Measurements from ENCODE around the gene ADISSP. TPM values are rescaled to one million over a fixed set of nuclear protein-coding genes. Genes with fewer than 3 reads are reported as not detected.

The ADISSP gene
- total RNA-seq, 2 experiments from 2014 or later: 20.7 to 23.4 TPM

GRCh38 chr20:3755814-3756480 lies 11.6 kb downstream of the ADISSP start:
- H3K36me3 Mint-ChIP-seq (ENCODE audit: low read depth): no peaks in the 10 kb centered on the region

GRCh38 chr20:3755269-3755668 lies 12.3 kb downstream of the ADISSP start:
- Mint-ChIP-seq H3K27me3 (no peaks in the 10 kb centered on the region), H3K4me3 (no peak overlapping the region), H3K36me3 (ENCODE audit: low read depth) (no peaks in the 10 kb centered on the region), H3K27ac (no peak overlapping the region), H3K9me3 (no peaks in the 10 kb centered on the region), H3K4me1 (peaks cover 15% of the 10 kb centered on the region)
- DNase-seq: no peak
- CTCF ChIA-PET: interaction anchor here (0.9 to 6.3 kb wide), 4 partner anchors 10 to 102 kb away, joined by 3 to 43 read pairs (median 6); partner anchors contain the start of genes ADISSP and AP5S1
- POLR2A ChIA-PET: no interaction called here

More at GRCh38 chr20:3755814-3756480, 11.6 kb downstream of the ADISSP start:
- no peak for DNase-seq
- Mint-ChIP-seq H3K27ac (no peak overlapping the region), H3K27me3 (no peaks in the 10 kb centered on the region), H3K4me3 (no peak overlapping the region), H3K4me1 (peaks cover 13% of the 10 kb centered on the region), H3K9me3 (no peaks in the 10 kb centered on the region)
- ChIA-PET POLR2A (interaction anchor here (1.6 kb wide), 1 partner anchor 10 kb away, joined by 5 read pairs; no protein-coding TSS in a partner anchor), CTCF (interaction anchor here (1.9 to 6.3 kb wide), 3 partner anchors 11 to 65 kb away, joined by 6 to 43 read pairs (median 7); partner anchors contain the start of genes ADISSP and AP5S1)

GRCh38 chr20:3754276-3754630 lies 13.3 kb downstream of the ADISSP start:
- H3K27ac Mint-ChIP-seq: no peak overlapping the region
- POLR2A ChIA-PET: interaction anchor here (1.0 kb wide), 1 partner anchor 13 kb away, joined by 4 read pairs; the partner anchor contains the start of gene ADISSP
- H3K36me3 Mint-ChIP-seq (ENCODE audit: low read depth): no peaks in the 10 kb centered on the region
- H3K4me1 Mint-ChIP-seq: peaks cover 15% of the 10 kb centered on the region
- CTCF ChIA-PET: interaction anchor here (1.9 to 6.3 kb wide), 3 partner anchors 13 to 191 kb away, joined by 6 to 43 read pairs (median 6); partner anchors contain the start of genes ADISSP and AP5S1
- H3K27me3 Mint-ChIP-seq: no peaks in the 10 kb centered on the region
- H3K9me3 Mint-ChIP-seq: no peaks in the 10 kb centered on the region
- no peak for DNase-seq
- no peak overlapping the region for H3K4me3 Mint-ChIP-seq

GRCh38 chr20:3753501-3754275 lies 13.9 kb downstream of the ADISSP start:
- H3K4me1 Mint-ChIP-seq: peaks cover 15% of the 10 kb centered on the region
- ChIA-PET POLR2A (interaction anchor here (1.3 to 1.5 kb wide), 3 partner anchors 13 to 102 kb away, joined by 3 to 6 read pairs (median 4); partner anchors contain the start of genes ADISSP and AP5S1), CTCF (interaction anchor here (0.9 to 6.3 kb wide), 14 partner anchors 8 to 331 kb away, joined by 3 to 43 read pairs (median 4); partner anchors contain the start of genes ADISSP and AP5S1)
- no peaks in the 10 kb centered on the region for H3K36me3 Mint-ChIP-seq (ENCODE audit: low read depth)
- no peaks in the 10 kb centered on the region for H3K27me3 Mint-ChIP-seq
- no peaks in the 10 kb centered on the region for H3K9me3 Mint-ChIP-seq
- DNase-seq: no peak
- peak overlapping the region; percentile 16 for H3K27ac Mint-ChIP-seq
- H3K4me3 Mint-ChIP-seq: no peak overlapping the region

- Mint-ChIP-seq H3K9me3 (no peaks in the 10 kb centered on the region), H3K4me3 (no peak overlapping the region), H3K4me1 (peaks cover 15% of the 10 kb centered on the region), H3K27ac (peak overlapping the region; percentile 16), H3K27me3 (no peaks in the 10 kb centered on the region), H3K36me3 (ENCODE audit: low read depth) (no peaks in the 10 kb centered on the region)
- ChIA-PET POLR2A (interaction anchor here (0.9 to 1.5 kb wide), 4 partner anchors 14 to 102 kb away, joined by 3 to 6 read pairs (median 4); partner anchors contain the start of genes ADISSP and AP5S1), CTCF (interaction anchor here (0.7 to 6.3 kb wide), 15 partner anchors 9 to 332 kb away, joined by 3 to 43 read pairs (median 4); partner anchors contain the start of gene ADISSP)
- peak; percentile 71 for DNase-seq
Observed at GRCh38 chr20:3753098-3753497, 14.5 kb downstream of the ADISSP start.

- ChIA-PET POLR2A (interaction anchor here (0.9 to 1.5 kb wide), 3 partner anchors 16 to 103 kb away, joined by 3 to 4 read pairs (median 3); partner anchors contain the start of gene AP5S1), CTCF (interaction anchor here (0.7 to 6.3 kb wide), 13 partner anchors 9 to 333 kb away, joined by 3 to 43 read pairs (median 5); partner anchors contain the start of gene ADISSP)
- no peak for DNase-seq
- no peak overlapping the region for H3K27ac Mint-ChIP-seq
- no peaks in the 10 kb centered on the region for H3K36me3 Mint-ChIP-seq (ENCODE audit: low read depth)
- H3K4me1 Mint-ChIP-seq: peaks cover 15% of the 10 kb centered on the region
- no peaks in the 10 kb centered on the region for H3K9me3 Mint-ChIP-seq
- peak overlapping the region; percentile 52 for H3K4me3 Mint-ChIP-seq
- H3K27me3 Mint-ChIP-seq: no peaks in the 10 kb centered on the region
Observed at GRCh38 chr20:3752386-3752759, 15.2 kb downstream of the ADISSP start.

- POLR2A ChIA-PET: interaction anchor here (0.7 to 1.4 kb wide), 3 partner anchors 16 to 189 kb away, joined by 3 read pairs; partner anchors contain the start of genes ADISSP and AP5S1
- CTCF ChIA-PET: interaction anchor here (0.6 to 6.3 kb wide), 7 partner anchors 9 to 333 kb away, joined by 3 to 43 read pairs (median 5); partner anchors contain the start of genes ADISSP and AP5S1
- H3K4me3 Mint-ChIP-seq: peak overlapping the region; percentile 52
Observed at GRCh38 chr20:3751675-3752385, 15.7 kb downstream of the ADISSP start.

GRCh38 chr20:3751305-3751674 lies 16.3 kb downstream of the ADISSP start:
- Mint-ChIP-seq H3K4me3 (peak overlapping the region; percentile 21), H3K27ac (no peak overlapping the region), H3K9me3 (no peaks in the 10 kb centered on the region), H3K4me1 (peaks cover 15% of the 10 kb centered on the region), H3K27me3 (no peaks in the 10 kb centered on the region), H3K36me3 (ENCODE audit: low read depth) (no peaks in the 10 kb centered on the region)
- CTCF ChIA-PET: interaction anchor here (0.6 to 6.3 kb wide), 7 partner anchors 8 to 191 kb away, joined by 3 to 43 read pairs (median 5); partner anchors contain the start of genes ADISSP and AP5S1
- DNase-seq: no peak
- POLR2A ChIA-PET: interaction anchor here (0.7 to 1.4 kb wide), 3 partner anchors 17 to 188 kb away, joined by 3 read pairs; partner anchors contain the start of genes ADISSP and AP5S1

More at GRCh38 chr20:3751675-3752385, 15.7 kb downstream of the ADISSP start:
- Mint-ChIP-seq H3K4me1 (peaks cover 15% of the 10 kb centered on the region), H3K27ac (no peak overlapping the region), H3K27me3 (no peaks in the 10 kb centered on the region), H3K9me3 (no peaks in the 10 kb centered on the region), H3K36me3 (ENCODE audit: low read depth) (no peaks in the 10 kb centered on the region)
- DNase-seq: peak; percentile 63

GRCh38 chr20:3749689-3750531 lies 17.6 kb downstream of the ADISSP start:
- no peaks in the 10 kb centered on the region for H3K9me3 Mint-ChIP-seq
- H3K4me1 Mint-ChIP-seq: peaks cover 19% of the 10 kb centered on the region
- no peak overlapping the region for H3K27ac Mint-ChIP-seq
- H3K36me3 Mint-ChIP-seq (ENCODE audit: low read depth): no peaks in the 10 kb centered on the region
- DNase-seq: peak; percentile 47
- ChIA-PET CTCF (interaction anchor here (0.5 to 6.3 kb wide), 12 partner anchors 10 to 73 kb away, joined by 3 to 43 read pairs (median 4); partner anchors contain the start of gene ADISSP), POLR2A (interaction anchor here (1.5 kb wide), 1 partner anchor 71 kb away, joined by 3 read pairs; the partner anchor contains the start of gene AP5S1)
- no peaks in the 10 kb centered on the region for H3K27me3 Mint-ChIP-seq
- no peak overlapping the region for H3K4me3 Mint-ChIP-seq

GRCh38 chr20:3749087-3749688 lies 18.4 kb downstream of the ADISSP start:
- no peak overlapping the region for H3K4me3 Mint-ChIP-seq
- no peak for DNase-seq
- POLR2A ChIA-PET: interaction anchor here (1.5 kb wide), 1 partner anchor 71 kb away, joined by 3 read pairs; the partner anchor contains the start of gene AP5S1
- CTCF ChIA-PET: interaction anchor here (0.5 to 1.6 kb wide), 10 partner anchors 9 to 186 kb away, joined by 3 to 10 read pairs (median 4); partner anchors contain the start of gene ADISSP
- H3K4me1 Mint-ChIP-seq: peaks cover 26% of the 10 kb centered on the region
- H3K9me3 Mint-ChIP-seq: no peaks in the 10 kb centered on the region
- H3K27ac Mint-ChIP-seq: no peak overlapping the region
- H3K27me3 Mint-ChIP-seq: peaks cover 7% of the 10 kb centered on the region
- no peaks in the 10 kb centered on the region for H3K36me3 Mint-ChIP-seq (ENCODE audit: low read depth)

- H3K36me3 Mint-ChIP-seq (ENCODE audit: low read depth): no peaks in the 10 kb centered on the region
- H3K27me3 Mint-ChIP-seq: peaks cover 12% of the 10 kb centered on the region
- CTCF ChIA-PET: interaction anchor here (0.9 to 2.0 kb wide), 5 partner anchors 12 to 185 kb away, joined by 3 to 6 read pairs (median 3); partner anchors contain the start of gene ADISSP
- peaks cover 25% of the 10 kb centered on the region for H3K4me1 Mint-ChIP-seq
- H3K9me3 Mint-ChIP-seq: no peaks in the 10 kb centered on the region
- DNase-seq: no peak
- no peak overlapping the region for H3K4me3 Mint-ChIP-seq
- no peak overlapping the region for H3K27ac Mint-ChIP-seq
- POLR2A ChIA-PET: interaction anchor here (1.1 to 1.5 kb wide), 3 partner anchors 12 to 72 kb away, joined by 3 read pairs; partner anchors contain the start of gene AP5S1
Observed at GRCh38 chr20:3748073-3748472, 19.5 kb downstream of the ADISSP start.

All from activated CD4-positive, alpha-beta memory T cell treated with anti-CD3 and anti-CD28 coated beads, Interleukin-2, amount 10 ng/mL, durations not matched to agents 7 days and 5 days (primary cell).